NT2/D1 (cell line): ENCODE data around the gene SOCS6.

Experiments used
- SUZ12 ChIP-seq: IDR thresholded peaks from 2 replicates; pipeline ENCODE4 v1.6.1; 2011; ENCODE audit not compliant: insufficient read length, insufficient read depth; ENCODE audit errors: extremely low read depth
- YY1 ChIP-seq: IDR thresholded peaks from 2 replicates; pipeline ENCODE4 v1.6.1; 2011; ENCODE audit not compliant: insufficient read length, insufficient read depth

DNA sequence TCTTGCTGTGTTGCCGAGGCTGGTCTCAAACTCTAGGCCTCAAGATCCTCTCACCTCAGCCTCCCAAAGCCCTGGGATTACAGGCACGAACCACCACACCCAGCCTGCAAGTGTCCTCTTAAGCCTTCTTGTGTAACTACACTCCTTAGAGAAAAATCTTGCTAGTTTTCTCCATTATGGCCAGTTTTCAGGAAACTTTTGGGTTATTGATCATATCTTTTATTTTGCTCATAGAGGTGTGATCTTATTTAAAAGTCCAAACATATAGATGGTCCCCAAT is 2.4 kb downstream of the SOCS6 start:
- TF ChIP-seq YY1 = no peak
- TF ChIP-seq SUZ12 = no peak
